Testis (tissue), 3 donors: ENCODE measurements around the gene SHC3. TPM values are rescaled to one million over a fixed set of nuclear protein-coding genes. Genes with fewer than 3 reads are reported as not detected.

Experiments used
- DNase-seq: peaks from one replicate; pipeline ENCODE4 v3.0.0-alpha.2; 2019
- H3K27ac ChIP-seq, 2 donors: fragments of 200-600 bp; sonication (generic); one replicate each; pipeline ENCODE4 v1.5.1; 2019
- H3K27me3 ChIP-seq: fragments of 200-600 bp; sonication (generic); one replicate; pipeline ENCODE4 v1.5.1; 2019
- H3K36me3 ChIP-seq: fragments of 200-600 bp; sonication (generic); one replicate; pipeline ENCODE4 v1.5.1; 2017; ENCODE audit warnings: low read depth; ENCODE audit errors: missing control alignments
- H3K4me1 ChIP-seq: fragments of 200-600 bp; sonication (generic); one replicate; pipeline ENCODE4 v1.5.1; 2019
- H3K4me3 ChIP-seq, 2 donors: fragments of 200-600 bp; sonication (generic); one replicate each; pipeline ENCODE4 v1.5.1; 2017 to 2019
- H3K9me3 ChIP-seq: fragments of 200-600 bp; sonication (generic); one replicate; pipeline ENCODE4 v1.5.1; 2017
- POLR2A ChIP-seq: fragments of 450-650 bp; IDR thresholded peaks from one replicate; pipeline ENCODE4 v1.6.1; 2017; ENCODE audit warnings: antibody characterized with exemption, mild to moderate bottlenecking, moderate library complexity
- WGBS, 2 donors: methylation state at CpG; one replicate each; pipeline ENCODE4 v1.1.5; 2018; 5-methylcytosine and 5-hydroxymethylcytosine counted together
- intact Hi-C: fragments of 100-400 bp; cut with DNase I; formaldehyde crosslinking; loops from one replicate; pipeline ENCODE4 v1.15.1; 2023; ENCODE audit warnings: low total_unique reads
- polyA plus RNA-seq: library from polyadenylated mRNA; stranded (reverse); fragments of 350-450 nt; fragmentation: Illumina TruSeq; extraction: RNeasy Lipid Tissue Mini Kit (QIAGEN cat#74804); gene quantifications from one replicate; pipeline ENCODE4 v1.2.3, GENCODE V29; 2014; ENCODE audit warnings: low read depth, low replicate concordance; ENCODE audit not compliant: insufficient read depth
- total RNA-seq, 2 donors: library from RNA; depleted of rRNA; stranded (reverse); fragments of >200 nt; gene quantifications; one replicate each; pipeline ENCODE4 v1.2.3, GENCODE V29; 2016
- TF ChIP-seq, protein P1 (sequence below), 3 experiments: fragments of 450-650 bp in 2 of 3; fragments of 200-600 bp in 1 of 3; sonication (generic) in 1 of 3; IDR thresholded peaks; one replicate each; pipeline ENCODE4 v1.5.1; 2016 to 2019; ENCODE audit warnings: antibody characterized with exemption in 3 of 3, mild to moderate bottlenecking in 2 of 3, moderate library complexity in 1 of 3

The SHC3 gene
- total and polyA plus RNA-seq, 3 donors from 2014 or later, result 0.37 to 0.87 (median 0.82) TPM

DNA sequence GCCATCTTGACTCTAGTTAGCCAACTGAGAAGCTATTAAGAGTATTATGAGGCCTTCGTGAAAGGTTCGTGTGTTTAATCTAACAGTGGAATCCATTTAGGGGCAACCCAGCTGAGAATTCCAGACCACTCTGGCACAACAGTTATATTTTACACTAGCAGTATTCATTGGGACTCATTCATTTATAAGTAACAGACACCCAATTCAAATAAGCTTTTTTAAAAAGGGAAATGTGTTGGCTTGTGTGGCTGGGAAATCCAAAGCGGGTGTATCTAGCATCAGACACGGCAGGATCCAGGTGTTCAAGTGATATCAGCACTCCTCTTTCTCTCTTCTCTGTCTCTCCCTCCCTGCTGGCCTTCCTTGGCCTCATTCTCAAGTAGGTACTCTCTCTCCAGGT is 46.0 kb upstream of the SHC3 start:
- intact Hi-C loops, result no loop called here
- Histone ChIP-seq H3K4me1 (no peaks in the 10 kb centered on the region), H3K4me3 (no peak overlapping the region), H3K9me3 (no peaks in the 10 kb centered on the region), H3K27ac (no peak overlapping the region), H3K36me3 (no peaks in the 10 kb centered on the region), H3K27me3 (no peaks in the 10 kb centered on the region)
- DNase-seq, result no peak
- WGBS, 2 donors, result 94 to 96% methylated on average over 4 of the region's 4 CpGs
- TF ChIP-seq, protein P1, sequence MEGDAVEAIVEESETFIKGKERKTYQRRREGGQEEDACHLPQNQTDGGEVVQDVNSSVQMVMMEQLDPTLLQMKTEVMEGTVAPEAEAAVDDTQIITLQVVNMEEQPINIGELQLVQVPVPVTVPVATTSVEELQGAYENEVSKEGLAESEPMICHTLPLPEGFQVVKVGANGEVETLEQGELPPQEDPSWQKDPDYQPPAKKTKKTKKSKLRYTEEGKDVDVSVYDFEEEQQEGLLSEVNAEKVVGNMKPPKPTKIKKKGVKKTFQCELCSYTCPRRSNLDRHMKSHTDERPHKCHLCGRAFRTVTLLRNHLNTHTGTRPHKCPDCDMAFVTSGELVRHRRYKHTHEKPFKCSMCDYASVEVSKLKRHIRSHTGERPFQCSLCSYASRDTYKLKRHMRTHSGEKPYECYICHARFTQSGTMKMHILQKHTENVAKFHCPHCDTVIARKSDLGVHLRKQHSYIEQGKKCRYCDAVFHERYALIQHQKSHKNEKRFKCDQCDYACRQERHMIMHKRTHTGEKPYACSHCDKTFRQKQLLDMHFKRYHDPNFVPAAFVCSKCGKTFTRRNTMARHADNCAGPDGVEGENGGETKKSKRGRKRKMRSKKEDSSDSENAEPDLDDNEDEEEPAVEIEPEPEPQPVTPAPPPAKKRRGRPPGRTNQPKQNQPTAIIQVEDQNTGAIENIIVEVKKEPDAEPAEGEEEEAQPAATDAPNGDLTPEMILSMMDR (IDR thresholded peaks at IDR 0.05), result no peak
- TF ChIP-seq POLR2A, result no peak

DNA sequence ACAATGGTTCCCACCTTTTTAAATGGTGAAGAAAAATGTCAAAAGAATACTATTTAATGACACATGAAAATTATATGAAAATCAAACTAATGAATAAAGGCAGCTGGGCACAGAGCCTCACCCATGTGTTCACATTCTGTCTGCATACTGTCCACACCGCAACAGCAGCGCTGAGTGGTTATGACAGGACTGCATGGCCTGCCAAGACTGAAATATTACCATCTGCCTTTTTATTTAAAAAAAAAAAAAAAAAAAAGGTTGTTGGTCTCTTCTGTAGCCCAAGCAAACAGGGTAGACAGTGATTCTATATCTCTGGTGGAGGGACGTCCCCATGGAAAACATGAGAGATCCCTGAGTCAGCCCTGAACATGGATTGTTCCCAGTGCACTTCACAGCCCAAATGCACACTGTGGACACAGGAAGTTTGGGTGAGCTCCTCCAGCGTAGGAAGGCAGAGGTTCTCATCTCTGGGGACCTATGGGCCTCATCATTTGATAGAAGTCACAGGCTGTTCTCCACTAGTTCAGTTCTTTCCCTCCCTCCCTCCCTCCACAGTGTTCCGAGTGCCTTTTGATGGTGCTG is 44.9 kb upstream of the SHC3 start:
- intact Hi-C loops, result no loop called here
- H3K36me3 ChIP-seq, result no peaks in the 10 kb centered on the region
- no peaks in the 10 kb centered on the region for H3K9me3 ChIP-seq
- H3K27me3 ChIP-seq, result no peaks in the 10 kb centered on the region
- H3K4me1 ChIP-seq, result no peaks in the 10 kb centered on the region
- no peak overlapping the region for H3K4me3 ChIP-seq
- no peak overlapping the region for H3K27ac ChIP-seq
- TF ChIP-seq, protein P1 (IDR thresholded peaks at IDR 0.05), result no peak
- no peak for TF ChIP-seq POLR2A
- no peak for DNase-seq
- 74% methylated on average over 5 of the region's 5 CpGs for WGBS, 2 donors

DNA sequence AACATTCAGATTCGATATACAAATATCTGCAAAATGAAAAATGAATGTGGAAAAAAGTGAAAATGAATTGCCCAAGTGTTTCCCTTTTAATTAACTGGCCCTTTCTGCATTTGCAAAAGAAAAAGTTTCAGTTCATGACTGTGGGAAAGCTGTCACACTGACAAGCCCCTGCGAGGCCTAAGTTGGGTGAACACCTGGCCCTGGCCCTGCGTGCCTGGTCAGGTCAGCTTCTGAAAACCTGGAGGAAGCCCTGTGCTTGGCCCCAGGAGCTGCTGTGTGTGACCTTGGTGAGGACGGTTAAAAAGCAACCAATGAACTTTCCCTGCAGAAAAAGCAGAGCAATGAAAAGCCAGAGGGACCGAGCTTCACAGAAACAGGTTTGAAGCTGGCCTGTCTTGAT is 41.0 kb upstream of the SHC3 start:
- intact Hi-C loops, result no loop called here
- no peak for TF ChIP-seq POLR2A
- TF ChIP-seq, protein P1 (IDR thresholded peaks at IDR 0.05), result no peak
- H3K27me3 ChIP-seq, result no peaks in the 10 kb centered on the region
- H3K9me3 ChIP-seq, result no peaks in the 10 kb centered on the region
- H3K27ac ChIP-seq, result no peak overlapping the region
- 80 to 86% methylated on average over 5 of the region's 5 CpGs for WGBS, 2 donors
- H3K36me3 ChIP-seq, result no peaks in the 10 kb centered on the region
- no peak for DNase-seq
- H3K4me1 ChIP-seq, result no peaks in the 10 kb centered on the region
- no peak overlapping the region for H3K4me3 ChIP-seq

DNA sequence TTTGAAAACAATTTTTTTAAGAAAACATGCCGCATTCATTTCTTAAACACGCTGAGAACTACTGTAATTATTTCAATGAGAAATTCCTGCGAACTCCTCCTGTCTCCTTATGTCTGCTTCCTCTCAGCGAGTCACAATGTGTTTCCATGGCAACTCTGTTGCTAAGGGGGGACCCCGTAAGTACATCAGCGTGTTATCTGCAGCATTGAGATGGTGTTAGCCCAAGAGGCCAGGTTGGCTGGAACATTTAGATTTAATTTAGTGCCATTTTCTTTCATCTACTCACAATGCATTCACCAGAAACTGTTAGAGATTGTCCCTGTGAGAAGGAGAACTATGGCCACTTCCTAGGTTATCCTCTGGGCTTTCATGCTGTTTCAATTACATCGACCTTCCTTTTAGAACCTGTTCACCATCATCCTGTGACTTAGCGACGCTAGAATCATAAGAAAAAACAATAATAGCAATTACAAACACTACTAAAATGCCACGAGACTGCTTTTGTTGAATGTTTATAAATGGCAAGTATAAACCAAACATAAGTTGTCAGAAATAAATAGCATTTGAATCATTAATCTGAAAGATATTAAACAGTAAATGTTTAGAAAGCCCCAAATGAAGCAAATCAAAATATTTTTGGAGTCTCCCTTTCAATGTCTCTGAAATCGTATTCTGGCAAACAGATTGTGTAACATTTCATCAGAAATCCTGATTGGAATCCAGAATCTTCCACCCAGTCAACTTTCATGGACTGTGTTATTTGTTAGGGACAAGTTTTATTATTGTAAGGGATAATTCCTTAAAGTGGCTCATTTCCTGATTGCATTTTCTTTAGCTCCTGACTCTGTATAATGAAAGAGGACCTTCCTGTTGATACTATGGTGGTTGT is 39.7 kb upstream of the SHC3 start:
- H3K36me3 ChIP-seq, result no peaks in the 10 kb centered on the region
- TF ChIP-seq, protein P1 (IDR thresholded peaks at IDR 0.05), result no peak
- no peak for TF ChIP-seq POLR2A
- H3K4me3 ChIP-seq, result no peak overlapping the region
- DNase-seq, result no peak
- H3K4me1 ChIP-seq, result no peaks in the 10 kb centered on the region
- intact Hi-C loops, result no loop called here
- WGBS, 2 donors, result 58 to 61% methylated on average over 11 of the region's 11 CpGs
- H3K9me3 ChIP-seq, result no peaks in the 10 kb centered on the region
- H3K27ac ChIP-seq, result no peak overlapping the region
- H3K27me3 ChIP-seq, result no peaks in the 10 kb centered on the region
